Loucy (cell line): Measurements from ENCODE around the gene ZNF277.

Source experiments
- H2AFZ ChIP-seq: fragments of 200-600 bp; sonication (generic); 2 replicates; pipeline ENCODE4 v1.6.0; 2016; ENCODE audit warnings: antibody characterized with exemption, mild to moderate bottlenecking, low read length, moderate library complexity
- H3F3A ChIP-seq: fragments of 200-600 bp; 2 replicates; pipeline ENCODE4 v1.6.0; 2016; ENCODE audit warnings: antibody characterized with exemption, low read depth, mild to moderate bottlenecking
- H3K27me3 ChIP-seq: fragments of 200-600 bp; sonication (generic); 2 replicates; pipeline ENCODE4 v1.6.1; 2014; ENCODE audit warnings: low read length, mild to moderate bottlenecking; ENCODE audit not compliant: insufficient read depth, poor library complexity, severe bottlenecking
- H3K36me3 ChIP-seq: fragments of 200-600 bp; sonication (generic); 2 replicates; pipeline ENCODE4 v1.6.1; 2016; ENCODE audit warnings: low read length; ENCODE audit not compliant: insufficient read depth
- H3K4me1 ChIP-seq: fragments of 200-600 bp; sonication (generic); 2 replicates; pipeline ENCODE4 v1.5.1; 2014; ENCODE audit warnings: low read length, mild to moderate bottlenecking; ENCODE audit not compliant: insufficient read depth, poor library complexity, severe bottlenecking
- H3K4me2 ChIP-seq: fragments of 200-600 bp; sonication (generic); 2 replicates; pipeline ENCODE4 v1.6.0; 2014; ENCODE audit warnings: antibody characterized with exemption, low read length, low read depth, mild to moderate bottlenecking; ENCODE audit not compliant: poor library complexity, severe bottlenecking
- H3K4me3 ChIP-seq: fragments of 200-600 bp; sonication (generic); 2 replicates; pipeline ENCODE4 v1.5.1; 2014; ENCODE audit warnings: low read length, mild to moderate bottlenecking, mixed read lengths; ENCODE audit not compliant: poor library complexity, severe bottlenecking
- H3K79me2 ChIP-seq: fragments of 200-600 bp; sonication (generic); 2 replicates; pipeline ENCODE4 v1.6.1; 2014; ENCODE audit warnings: low read length; ENCODE audit not compliant: insufficient read depth
- H3K9ac ChIP-seq: fragments of 200-600 bp; sonication (generic); 2 replicates; pipeline ENCODE4 v1.6.0; 2014; ENCODE audit warnings: mild to moderate bottlenecking, low read depth, low read length, moderate library complexity; ENCODE audit not compliant: poor library complexity, severe bottlenecking
- H3K9me2 ChIP-seq: fragments of 200-600 bp; sonication (generic); replicated peaks from 2 replicates; pipeline ENCODE4 v1.6.1; 2016; ENCODE audit warnings: low read depth, low read length, mixed read lengths
- H3K9me3 ChIP-seq: fragments of 200-600 bp; sonication (generic); 2 replicates; pipeline ENCODE4 v1.6.1; 2014; ENCODE audit warnings: mild to moderate bottlenecking, antibody characterized with exemption, low read length, low read depth; ENCODE audit not compliant: insufficient read depth
- H4K20me1 ChIP-seq: fragments of 200-600 bp; sonication (generic); 2 replicates; pipeline ENCODE4 v1.6.0; 2014; ENCODE audit warnings: antibody characterized with exemption, low read length, mild to moderate bottlenecking; ENCODE audit not compliant: insufficient read depth, poor library complexity, severe bottlenecking
- EZH2phosphoT487 ChIP-seq: fragments of 200-600 bp; IDR thresholded peaks from 2 replicates; pipeline ENCODE4 v1.6.1; 2018; ENCODE audit warnings: antibody characterized with exemption, mild to moderate bottlenecking, moderate library complexity, borderline replicate concordance
- TF ChIP-seq, protein P1 (sequence below): fragments of 200-600 bp; sonication (generic); conservative IDR thresholded peaks from 2 replicates; pipeline ENCODE4 v1.5.1; 2014; ENCODE audit warnings: mild to moderate bottlenecking, antibody characterized with exemption, low read length

ZNF277 gene

DNA sequence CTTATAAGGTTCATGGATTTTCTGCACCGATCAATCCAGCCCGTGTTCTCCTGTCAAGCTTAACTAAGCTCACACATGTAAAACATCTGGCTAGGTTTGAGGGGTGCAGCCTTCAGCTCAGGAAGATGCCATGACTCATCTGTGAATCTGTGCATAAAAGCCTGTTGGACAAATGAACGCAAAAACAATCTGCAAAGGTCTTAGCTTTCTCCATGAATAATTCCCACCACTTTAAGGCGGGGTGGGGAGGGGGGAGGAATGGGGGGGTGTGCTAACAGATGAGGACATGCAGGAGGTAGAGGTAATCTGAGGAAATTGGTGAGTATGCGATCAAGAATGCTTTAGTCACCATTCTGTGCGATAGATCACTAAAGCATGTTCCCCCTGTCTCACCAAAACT is 5.1 kb upstream of the ZNF277 start:
- TF ChIP-seq EZH2phosphoT487 = no peak
- TF ChIP-seq, protein P1, sequence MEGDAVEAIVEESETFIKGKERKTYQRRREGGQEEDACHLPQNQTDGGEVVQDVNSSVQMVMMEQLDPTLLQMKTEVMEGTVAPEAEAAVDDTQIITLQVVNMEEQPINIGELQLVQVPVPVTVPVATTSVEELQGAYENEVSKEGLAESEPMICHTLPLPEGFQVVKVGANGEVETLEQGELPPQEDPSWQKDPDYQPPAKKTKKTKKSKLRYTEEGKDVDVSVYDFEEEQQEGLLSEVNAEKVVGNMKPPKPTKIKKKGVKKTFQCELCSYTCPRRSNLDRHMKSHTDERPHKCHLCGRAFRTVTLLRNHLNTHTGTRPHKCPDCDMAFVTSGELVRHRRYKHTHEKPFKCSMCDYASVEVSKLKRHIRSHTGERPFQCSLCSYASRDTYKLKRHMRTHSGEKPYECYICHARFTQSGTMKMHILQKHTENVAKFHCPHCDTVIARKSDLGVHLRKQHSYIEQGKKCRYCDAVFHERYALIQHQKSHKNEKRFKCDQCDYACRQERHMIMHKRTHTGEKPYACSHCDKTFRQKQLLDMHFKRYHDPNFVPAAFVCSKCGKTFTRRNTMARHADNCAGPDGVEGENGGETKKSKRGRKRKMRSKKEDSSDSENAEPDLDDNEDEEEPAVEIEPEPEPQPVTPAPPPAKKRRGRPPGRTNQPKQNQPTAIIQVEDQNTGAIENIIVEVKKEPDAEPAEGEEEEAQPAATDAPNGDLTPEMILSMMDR = no peak
- Histone ChIP-seq H3K4me3 (no peak overlapping the region), H2AFZ (no peak overlapping the region), H3K4me2 (no peak overlapping the region), H4K20me1 (no peaks in the 10 kb centered on the region), H3K4me1 (peaks cover 34% of the 10 kb centered on the region), H3K9me3 (no peaks in the 10 kb centered on the region), H3F3A (no peaks in the 10 kb centered on the region), H3K79me2 (no peaks in the 10 kb centered on the region), H3K9ac (no peak overlapping the region), H3K36me3 (no peaks in the 10 kb centered on the region), H3K27me3 (no peaks in the 10 kb centered on the region), H3K9me2 (no peaks in the 10 kb centered on the region)

DNA sequence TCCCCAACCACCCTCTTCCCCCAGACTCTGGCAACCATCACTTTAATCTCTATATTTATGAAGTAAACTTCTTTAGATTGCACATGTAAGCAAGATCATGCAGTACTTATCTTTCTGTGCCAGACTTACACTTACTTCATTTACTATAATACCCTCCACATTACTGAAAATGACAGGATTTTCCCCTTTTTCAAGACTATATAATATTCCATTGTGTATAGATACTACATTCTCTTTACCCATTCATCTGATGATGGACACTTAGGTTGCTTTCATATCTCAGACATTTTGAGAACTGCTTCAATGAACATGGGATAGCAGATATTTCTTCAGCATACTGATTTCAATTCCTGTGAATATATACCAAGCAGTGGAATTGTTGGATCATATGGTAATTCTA is 4.7 kb upstream of the ZNF277 start:
- H3K9me2 ChIP-seq = no peaks in the 10 kb centered on the region
- H3K79me2 ChIP-seq = peaks cover 3% of the 10 kb centered on the region
- H3K9ac ChIP-seq = no peak overlapping the region
- no peak for TF ChIP-seq EZH2phosphoT487
- TF ChIP-seq, protein P1 = no peak
- no peaks in the 10 kb centered on the region for H4K20me1 ChIP-seq
- H3F3A ChIP-seq = no peaks in the 10 kb centered on the region
- H3K9me3 ChIP-seq = no peaks in the 10 kb centered on the region
- H3K4me1 ChIP-seq = peaks cover 34% of the 10 kb centered on the region
- H3K36me3 ChIP-seq = no peaks in the 10 kb centered on the region
- no peak overlapping the region for H3K4me3 ChIP-seq
- no peak overlapping the region for H3K4me2 ChIP-seq
- no peak overlapping the region for H2AFZ ChIP-seq
- no peaks in the 10 kb centered on the region for H3K27me3 ChIP-seq

DNA sequence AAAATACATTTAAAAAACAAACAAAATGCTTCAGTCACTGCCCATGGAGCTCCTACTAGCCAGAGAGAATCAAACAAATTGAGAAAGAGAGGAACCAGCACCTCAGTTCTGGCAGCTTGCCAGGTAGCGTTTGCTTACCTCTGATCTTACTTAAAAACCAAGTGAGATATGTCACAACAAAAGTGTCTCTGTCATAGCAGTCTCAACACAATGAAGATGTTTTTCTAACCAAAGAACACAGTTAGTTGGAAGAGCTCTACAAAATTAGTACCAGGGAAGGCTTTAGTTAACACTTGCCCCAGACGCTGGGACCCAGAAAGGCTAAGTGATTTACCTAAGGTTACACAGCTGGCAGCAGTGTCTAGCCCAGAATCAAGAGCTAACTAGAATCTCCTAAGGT is 3.7 kb upstream of the ZNF277 start:
- H3K4me1 ChIP-seq = peaks cover 38% of the 10 kb centered on the region
- no peaks in the 10 kb centered on the region for H4K20me1 ChIP-seq
- no peak overlapping the region for H3K9ac ChIP-seq
- no peak overlapping the region for H3K4me2 ChIP-seq
- no peaks in the 10 kb centered on the region for H3K9me2 ChIP-seq
- H2AFZ ChIP-seq = no peak overlapping the region
- no peak overlapping the region for H3K4me3 ChIP-seq
- H3K79me2 ChIP-seq = peaks cover 13% of the 10 kb centered on the region
- no peaks in the 10 kb centered on the region for H3K9me3 ChIP-seq
- H3F3A ChIP-seq = no peaks in the 10 kb centered on the region
- H3K36me3 ChIP-seq = no peaks in the 10 kb centered on the region
- no peaks in the 10 kb centered on the region for H3K27me3 ChIP-seq
- no peak for TF ChIP-seq EZH2phosphoT487
- TF ChIP-seq, protein P1 = no peak
